ENCODE results near the gene PRR30.

Gene PRR30

DNA sequence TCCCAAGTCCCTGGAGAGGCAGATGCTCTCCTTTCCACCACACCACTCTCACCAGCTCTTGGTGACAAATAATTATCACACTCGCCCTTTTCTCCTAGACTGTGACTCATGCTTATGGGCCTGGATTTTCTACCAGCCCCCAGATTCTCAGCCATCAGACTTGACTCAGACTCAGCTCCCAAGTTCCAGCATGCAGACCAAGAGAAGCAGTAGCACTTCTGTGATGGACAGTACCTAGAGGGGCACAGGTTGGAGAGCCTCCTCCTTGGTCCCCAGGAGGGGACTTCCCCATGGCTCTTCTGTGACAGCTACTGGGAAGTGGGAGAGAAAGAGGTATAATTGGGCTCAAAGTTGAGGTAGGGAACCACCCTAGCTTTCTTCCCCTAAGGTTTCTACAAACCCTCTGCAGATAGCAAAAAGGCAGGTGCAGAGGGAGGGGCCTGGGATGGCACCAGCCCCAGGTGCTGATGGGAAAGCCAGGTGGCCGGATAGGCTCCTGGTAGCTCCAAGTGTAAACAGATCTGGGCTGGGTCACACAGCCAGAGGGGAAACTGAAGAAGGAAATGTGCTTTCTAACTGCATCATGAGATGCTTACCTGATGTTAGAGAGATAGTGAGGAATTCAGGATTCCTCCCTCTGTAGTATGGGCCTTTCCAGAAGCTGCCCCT, 13.7 kb upstream of the PRR30 start:
- DNase-seq = no peak

GRCh38 chr2:27152102-27152795, 13.0 kb upstream of the PRR30 start:
- DNase-seq = no peak

DNA sequence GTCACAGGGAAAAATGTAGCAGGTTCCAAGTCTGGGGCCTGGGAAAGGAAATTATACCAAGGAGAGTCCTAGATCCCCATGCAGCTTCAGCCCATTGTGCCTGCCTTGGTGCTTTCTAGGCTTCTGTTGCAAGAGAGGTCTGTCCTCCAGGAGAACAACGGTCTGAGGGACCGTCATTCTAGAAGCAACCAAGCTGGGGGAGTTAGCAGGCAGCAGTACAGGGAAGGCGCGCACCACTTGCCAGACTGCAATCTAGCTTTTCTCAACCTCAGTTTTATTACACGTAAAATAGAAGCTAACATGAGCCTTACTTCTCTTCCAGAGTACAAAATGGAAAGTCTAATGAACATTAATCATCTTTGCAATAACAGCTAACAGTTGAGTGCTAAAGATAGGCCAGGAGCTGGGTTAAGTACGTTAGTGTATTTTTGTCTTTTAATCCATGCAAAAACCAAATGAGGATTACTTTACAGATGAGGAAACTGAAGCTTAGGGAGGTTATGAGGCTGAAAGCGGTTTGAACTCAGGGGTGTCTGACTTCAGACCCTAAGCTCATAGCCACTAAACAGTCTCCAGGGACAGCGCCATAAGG, 11.5 kb upstream of the PRR30 start:
- no peak for DNase-seq

- DNase-seq = no peak
Observed at GRCh38 chr2:27149570-27150405, 10.6 kb upstream of the PRR30 start.

DNA sequence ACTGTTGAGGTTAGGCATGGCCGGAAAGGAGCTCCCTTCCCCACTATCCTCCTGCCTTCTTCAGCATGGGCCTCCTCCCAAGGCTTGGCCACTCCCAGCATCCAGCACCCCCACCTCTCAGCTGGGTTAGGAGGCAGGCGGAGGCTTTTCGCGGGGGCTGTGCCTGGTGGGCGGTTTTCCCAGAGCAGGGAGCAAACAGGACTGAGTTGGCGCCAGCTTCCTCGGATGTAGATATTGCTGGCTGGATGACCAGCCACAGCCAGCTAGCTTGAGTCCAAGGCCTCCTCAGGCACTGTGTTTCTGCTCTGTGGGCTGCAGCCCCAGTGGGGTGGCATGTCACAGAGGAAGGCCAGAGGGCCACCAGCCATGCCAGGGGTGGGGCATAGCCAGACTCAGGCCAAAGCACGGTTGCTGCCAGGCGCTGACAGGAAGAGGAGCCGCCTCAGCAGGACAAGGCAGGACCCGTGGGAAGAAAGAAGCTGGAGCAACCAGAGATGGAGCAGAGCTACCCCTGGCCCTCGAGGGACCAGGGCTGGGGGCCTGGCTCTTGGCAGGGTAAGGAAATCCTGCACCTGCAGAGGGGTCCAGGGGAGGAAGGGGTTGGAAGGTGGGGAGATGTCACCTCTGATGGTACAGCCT, 9.7 kb upstream of the PRR30 start, which contains the start of gene TCF23:
TCF23 (plus strand) TSS at position 204 of the 639 bp plus-strand sequence; CDS start at position 334, 130 bp downstream.
- DNase-seq = no peak

- no peak for DNase-seq
Observed at GRCh38 chr2:27147935-27148334, 8.7 kb upstream of the PRR30 start.

DNA sequence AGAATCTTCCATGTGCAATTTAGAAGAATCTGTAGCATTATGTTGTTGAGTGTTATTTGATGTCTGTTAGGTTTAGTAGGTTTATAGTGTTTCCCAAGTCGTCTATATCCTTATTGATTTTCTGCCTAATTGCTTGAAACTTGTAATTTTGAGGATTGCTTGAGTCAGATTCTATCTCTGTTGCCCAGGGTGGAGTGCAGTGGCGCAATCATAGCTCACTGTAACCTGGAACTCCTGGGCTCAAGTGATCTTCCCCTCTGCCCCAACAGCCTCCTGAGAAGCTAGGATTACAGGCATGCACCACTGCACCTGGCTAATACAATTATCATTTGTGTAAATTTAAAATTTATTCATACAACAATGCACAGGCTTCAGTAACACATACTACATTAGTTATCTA, 6.5 kb upstream of the PRR30 start:
- no peak for DNase-seq

- no peak for DNase-seq
Observed at GRCh38 chr2:27143285-27143684, 4.1 kb upstream of the PRR30 start.

- DNase-seq = no peak
Observed at GRCh38 chr2:27138111-27138510, 1.1 kb downstream of the PRR30 start.

DNA sequence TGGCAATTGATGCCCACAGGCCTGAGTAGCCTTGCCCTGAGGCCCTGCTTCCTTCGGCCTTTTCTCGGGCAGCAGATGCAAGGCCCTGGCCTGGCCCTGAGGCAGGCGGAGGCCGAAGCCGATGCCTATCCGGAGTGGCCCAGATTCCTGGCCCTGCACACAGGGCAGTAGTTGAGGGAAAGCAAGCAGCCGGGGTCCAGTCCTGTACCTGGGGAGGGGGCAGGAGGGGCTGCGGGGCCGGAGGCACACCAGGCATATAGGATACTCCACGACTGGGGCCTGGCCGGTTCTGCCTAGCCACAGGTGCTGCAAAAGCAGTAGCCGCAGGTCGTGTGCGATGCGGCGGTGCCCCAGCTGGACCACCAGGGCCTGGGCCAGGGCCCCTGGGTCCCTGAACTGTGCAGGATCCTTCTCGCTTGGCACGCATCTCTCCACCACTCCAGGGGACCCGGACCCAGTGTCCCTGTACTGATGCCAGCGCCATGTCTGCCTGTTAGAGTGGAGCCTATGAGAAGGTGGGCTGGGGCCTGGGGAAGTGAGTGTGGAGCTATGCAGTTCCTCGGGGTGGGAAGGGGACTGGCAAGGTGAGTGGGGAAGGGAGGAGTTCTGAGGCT, 1.8 kb downstream of the PRR30 start:
- DNase-seq = no peak

DNA sequence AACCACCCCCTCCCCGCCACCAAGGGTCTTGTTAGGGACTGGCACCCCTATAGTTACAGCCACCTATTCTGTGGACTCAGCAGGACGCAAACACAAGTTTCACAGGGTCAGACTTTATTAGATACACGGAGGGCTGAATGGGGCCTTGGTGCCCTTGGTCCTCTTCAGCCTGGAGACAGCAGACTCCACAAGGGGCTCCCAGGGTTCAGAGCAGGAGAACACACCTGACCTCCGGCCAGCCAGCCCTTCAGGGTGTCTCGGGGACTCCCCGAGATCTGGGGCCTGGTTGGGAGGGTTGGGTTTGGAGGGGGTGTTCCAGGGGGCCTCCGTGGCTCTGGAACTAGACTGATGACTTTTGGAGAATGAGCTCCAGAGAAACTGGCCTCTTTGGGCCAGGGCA, 2.5 kb downstream of the PRR30 start:
- DNase-seq = no peak

GRCh38 chr2:27135478-27135955, 3.7 kb downstream of the PRR30 start:
- no peak for DNase-seq

GRCh38 chr2:27134781-27135477, 4.3 kb downstream of the PRR30 start:
- no peak for DNase-seq

DNA sequence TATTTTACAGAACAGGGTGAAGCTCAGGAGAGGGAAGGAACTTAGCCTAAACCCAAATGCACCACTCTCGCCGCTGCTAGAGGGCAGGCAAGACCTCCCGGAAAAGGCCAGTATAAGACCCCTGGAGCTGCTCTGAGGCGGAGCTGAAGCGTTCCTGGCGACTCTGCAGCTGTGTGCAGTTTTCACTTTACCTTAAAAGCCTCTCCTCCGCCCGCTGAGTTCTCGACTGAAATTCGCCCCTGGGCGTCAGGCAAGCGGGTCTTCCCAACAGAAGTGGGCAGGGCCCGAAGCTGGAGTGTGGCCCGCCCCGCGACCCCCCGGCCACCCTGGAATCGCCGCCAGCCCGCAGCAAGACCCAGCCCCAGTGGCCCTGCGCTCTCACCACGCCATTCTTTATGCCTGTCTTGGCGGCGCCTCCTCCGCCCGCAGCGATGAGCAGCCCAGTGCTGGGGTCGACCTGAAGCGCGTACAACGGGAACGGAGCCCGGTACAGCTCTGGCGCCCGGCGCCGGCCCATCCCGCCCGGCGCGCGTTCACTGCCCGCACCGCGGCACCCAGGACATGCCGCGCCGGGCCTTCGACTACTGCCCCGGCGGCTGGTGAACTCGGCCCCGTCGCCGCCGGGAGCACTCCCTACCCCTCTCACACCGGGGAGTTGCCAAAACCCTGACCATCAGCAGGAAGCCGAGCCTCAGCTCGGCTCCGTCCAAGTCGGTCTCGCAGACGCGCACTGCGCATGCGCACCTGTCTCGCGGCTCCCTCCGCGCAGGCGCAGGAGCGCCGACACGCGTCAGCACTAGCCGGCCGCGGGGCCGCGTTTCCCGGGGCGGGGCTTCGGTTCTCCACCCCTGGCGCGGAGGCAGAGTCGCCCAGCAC, 5.1 kb downstream of the PRR30 start, which contains the start of gene PREB:
PREB (minus strand) TSS at position 732 of the 876 bp plus-strand sequence; CDS start at position 517, 215 bp downstream.
- peak; percentile 99 for DNase-seq

- peak in 1 of 2 donors; percentile 13 for DNase-seq
Observed at GRCh38 chr2:27133195-27133875, 5.9 kb downstream of the PRR30 start.

- DNase-seq = no peak
Observed at GRCh38 chr2:27131429-27131828, 7.8 kb downstream of the PRR30 start.

DNA sequence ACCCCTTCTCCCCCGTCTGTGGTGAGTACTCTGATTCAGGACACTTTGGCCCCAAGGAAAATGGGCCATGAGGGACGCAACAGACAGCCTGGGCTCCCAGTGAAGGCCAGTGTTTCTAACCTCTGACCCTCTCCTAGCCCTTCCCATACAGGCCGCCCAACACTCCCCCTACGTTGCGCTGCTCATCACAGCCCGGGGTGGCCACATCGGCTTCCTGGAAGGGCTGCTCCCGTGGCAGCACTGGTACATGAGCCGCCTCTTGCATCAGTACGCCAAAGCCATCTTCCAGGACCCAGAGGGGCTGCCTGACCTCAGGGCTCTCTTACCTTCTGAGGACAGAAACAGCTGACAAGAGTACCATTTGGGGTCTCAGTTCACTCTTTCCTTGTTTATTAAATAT, 8.8 kb downstream of the PRR30 start:
- DNase-seq = no peak

- no peak for DNase-seq
Observed at GRCh38 chr2:27128668-27129571, 10.3 kb downstream of the PRR30 start.
